ENCODE data around the gene BCOR.

GRCh38 chrX:40011322-40012038 is 86.3 kb downstream of the BCOR start:
- TF ChIP-seq REST (IDR thresholded peaks at IDR 0.05; ENCODE audit: insufficient replicate concordance, low read depth) (no peak), CTCF (IDR thresholded peaks at IDR 0.05; ENCODE audit: insufficient read depth, low read length) (no peak), SPI1 (IDR thresholded peaks at IDR 0.05; ENCODE audit: borderline replicate concordance, low read depth) (no peak), POLR2AphosphoS5 (IDR thresholded peaks at IDR 0.05; ENCODE audit: low read depth) (no peak)
